Keratinocyte (primary cell): ENCODE results near the gene LAMA2. TPM values are rescaled to one million over a fixed set of nuclear protein-coding genes. Genes with fewer than 3 reads are reported as not detected.
A peak's percentile ranks its signal among the peaks of the same experiment; 100 is the strongest.

Experiments used
- DNase-seq: peaks from one replicate; pipeline ENCODE4 v3.0.0-alpha.2; 2011; ENCODE audit warnings: low read depth, missing footprints, low spot score
- FAIRE-seq: peaks from 2 replicates; lab custom pipeline; 2011; peaks lifted over from hg19 to GRCh38; lab: Jason Lieb, UNC
- H2AFZ ChIP-seq: 2 replicates; pipeline ENCODE4 v1.6.0; 2012; ENCODE audit warnings: low read length, control low read depth, inconsistent platforms; ENCODE audit not compliant: control insufficient read depth
- H3K27ac ChIP-seq: 2 replicates; pipeline ENCODE4 v1.5.1; 2011; ENCODE audit warnings: low read length; ENCODE audit not compliant: control insufficient read depth, insufficient read depth
- H3K27me3 ChIP-seq: 3 replicates; pipeline ENCODE4 v1.6.0; 2011; ENCODE audit warnings: low read length; ENCODE audit not compliant: control insufficient read depth, insufficient read depth; ENCODE audit errors: extremely low read depth
- H3K36me3 ChIP-seq, 2 experiments: 2 replicates in 1 of 2; 3 replicates in 1 of 2; pipeline ENCODE4 v1.5.1; 2011; ENCODE audit warnings: low read length in 2 of 2, mild to moderate bottlenecking in 1 of 2; ENCODE audit not compliant: control insufficient read depth in 2 of 2, insufficient read depth in 2 of 2; ENCODE audit errors: extremely low read depth in 1 of 2
- H3K4me1 ChIP-seq: 3 replicates; pipeline ENCODE4 v1.5.1; 2011; ENCODE audit warnings: low read length; ENCODE audit not compliant: control insufficient read depth, insufficient read depth; ENCODE audit errors: extremely low read depth
- H3K4me2 ChIP-seq: 3 replicates; pipeline ENCODE4 v1.6.0; 2011; ENCODE audit warnings: low read depth, low read length; ENCODE audit not compliant: control insufficient read depth, insufficient read depth; ENCODE audit errors: extremely low read depth
- H3K4me3 ChIP-seq, 3 experiments: fragments of 200-600 bp in 1 of 3; sonication (generic) in 1 of 3; 2 replicates in 2 of 3; 3 replicates in 1 of 3; pipeline ENCODE4 v1.5.1; 2011 to 2016; ENCODE audit warnings: low read length in 3 of 3, mild to moderate bottlenecking in 3 of 3, control low read depth in 2 of 3, inconsistent platforms in 1 of 3, low read depth in 1 of 3, mixed read lengths in 1 of 3, mixed run types in 1 of 3, moderate library complexity in 1 of 3; ENCODE audit not compliant: control insufficient read depth in 2 of 3, insufficient read depth in 2 of 3; ENCODE audit errors: extremely low read depth in 1 of 3
- H3K79me2 ChIP-seq: 2 replicates; pipeline ENCODE4 v1.6.0; 2012; ENCODE audit warnings: low read length; ENCODE audit not compliant: control insufficient read depth, insufficient read depth
- H3K9ac ChIP-seq: 3 replicates; pipeline ENCODE4 v1.6.0; 2011; ENCODE audit warnings: low read length; ENCODE audit not compliant: control insufficient read depth, insufficient read depth; ENCODE audit errors: extremely low read depth
- H3K9me1 ChIP-seq: 3 replicates; pipeline ENCODE4 v1.6.0; 2011; ENCODE audit warnings: low read length; ENCODE audit not compliant: control insufficient read depth, insufficient read depth; ENCODE audit errors: extremely low read depth
- H3K9me3 ChIP-seq: 2 replicates; pipeline ENCODE4 v1.5.1; 2012; ENCODE audit warnings: low read depth, low read length; ENCODE audit not compliant: control insufficient read depth
- H4K20me1 ChIP-seq: 3 replicates; pipeline ENCODE4 v1.6.0; 2011; ENCODE audit warnings: low read length; ENCODE audit not compliant: control insufficient read depth, insufficient read depth; ENCODE audit errors: extremely low read depth
- EZH2 ChIP-seq: IDR thresholded peaks from one replicate; pipeline ENCODE4 v1.6.1; 2012; ENCODE audit warnings: inconsistent platforms, mild to moderate bottlenecking, low read length, moderate library complexity
- dilution Hi-C: fragments of 300-500 bp; cut with MboI; formaldehyde crosslinking; loops from one replicate; pipeline ENCODE4 v1.7.0; 2020; ENCODE audit warnings: low sequenced_read_pairs; ENCODE audit not compliant: extremely low pct_ligation_motif_present
- polyA minus RNA-seq, 3 experiments: library from RNA; depleted of rRNA, polyadenylated mRNA; stranded (reverse); fragments of >200 nt; gene quantifications; 1 replicate in 1 of 3; 2 replicates in 1 of 3; 3 replicates in 1 of 3; pipeline ENCODE4 v1.2.3, GENCODE V29; 2011
- polyA plus RNA-seq, 5 experiments: library from polyadenylated mRNA; depleted of rRNA in 3 of 5; stranded (reverse) in 3 of 5; stranded (forward) in 1 of 5; unstranded in 1 of 5; fragments of >200 nt; gene quantifications; 1 replicate in 1 of 5; 2 replicates in 3 of 5; 3 replicates in 1 of 5; pipeline versions ENCODE4 v1.2.1 to v1.2.3, GENCODE V29; 2011 to 2012; ENCODE audit warnings: missing spikeins in 2 of 5, low read depth in 1 of 5, low replicate concordance in 1 of 5
- TF ChIP-seq, protein P1 (sequence below), 3 experiments: IDR thresholded peaks in 1 of 3; conservative IDR thresholded peaks in 1 of 3; optimal IDR thresholded peaks in 1 of 3; 2 replicates in 2 of 3; 3 replicates in 1 of 3; pipeline versions ENCODE3 to v1.5.1; 2011; ENCODE audit warnings: low read length in 3 of 3, mild to moderate bottlenecking in 3 of 3, moderate library complexity in 2 of 3, control low read depth in 1 of 3, inconsistent platforms in 1 of 3; ENCODE audit not compliant: insufficient read depth in 2 of 3; ENCODE audit errors: extremely low read depth in 1 of 3

LAMA2 gene, protein sequence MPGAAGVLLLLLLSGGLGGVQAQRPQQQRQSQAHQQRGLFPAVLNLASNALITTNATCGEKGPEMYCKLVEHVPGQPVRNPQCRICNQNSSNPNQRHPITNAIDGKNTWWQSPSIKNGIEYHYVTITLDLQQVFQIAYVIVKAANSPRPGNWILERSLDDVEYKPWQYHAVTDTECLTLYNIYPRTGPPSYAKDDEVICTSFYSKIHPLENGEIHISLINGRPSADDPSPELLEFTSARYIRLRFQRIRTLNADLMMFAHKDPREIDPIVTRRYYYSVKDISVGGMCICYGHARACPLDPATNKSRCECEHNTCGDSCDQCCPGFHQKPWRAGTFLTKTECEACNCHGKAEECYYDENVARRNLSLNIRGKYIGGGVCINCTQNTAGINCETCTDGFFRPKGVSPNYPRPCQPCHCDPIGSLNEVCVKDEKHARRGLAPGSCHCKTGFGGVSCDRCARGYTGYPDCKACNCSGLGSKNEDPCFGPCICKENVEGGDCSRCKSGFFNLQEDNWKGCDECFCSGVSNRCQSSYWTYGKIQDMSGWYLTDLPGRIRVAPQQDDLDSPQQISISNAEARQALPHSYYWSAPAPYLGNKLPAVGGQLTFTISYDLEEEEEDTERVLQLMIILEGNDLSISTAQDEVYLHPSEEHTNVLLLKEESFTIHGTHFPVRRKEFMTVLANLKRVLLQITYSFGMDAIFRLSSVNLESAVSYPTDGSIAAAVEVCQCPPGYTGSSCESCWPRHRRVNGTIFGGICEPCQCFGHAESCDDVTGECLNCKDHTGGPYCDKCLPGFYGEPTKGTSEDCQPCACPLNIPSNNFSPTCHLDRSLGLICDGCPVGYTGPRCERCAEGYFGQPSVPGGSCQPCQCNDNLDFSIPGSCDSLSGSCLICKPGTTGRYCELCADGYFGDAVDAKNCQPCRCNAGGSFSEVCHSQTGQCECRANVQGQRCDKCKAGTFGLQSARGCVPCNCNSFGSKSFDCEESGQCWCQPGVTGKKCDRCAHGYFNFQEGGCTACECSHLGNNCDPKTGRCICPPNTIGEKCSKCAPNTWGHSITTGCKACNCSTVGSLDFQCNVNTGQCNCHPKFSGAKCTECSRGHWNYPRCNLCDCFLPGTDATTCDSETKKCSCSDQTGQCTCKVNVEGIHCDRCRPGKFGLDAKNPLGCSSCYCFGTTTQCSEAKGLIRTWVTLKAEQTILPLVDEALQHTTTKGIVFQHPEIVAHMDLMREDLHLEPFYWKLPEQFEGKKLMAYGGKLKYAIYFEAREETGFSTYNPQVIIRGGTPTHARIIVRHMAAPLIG (N-terminal part only)
- 0.52 to 1.4 TPM (median 1.2 TPM) in 3 replicates for polyA plus RNA-seq
- polyA plus RNA-seq (2011; ENCODE audit: low read depth): 0.19 TPM
- 0.62 and 1.2 TPM in 2 replicates for polyA plus RNA-seq (2011; cell fraction: cytosol; rRNA removed)
- 1.2 and 1.5 TPM in 2 replicates for polyA plus RNA-seq (2011; cell fraction: nucleus; rRNA removed)
- polyA plus RNA-seq (2012; ENCODE audit: low replicate concordance): 0.79 TPM in 2 replicates
- 0.32 to 0.43 TPM (median 0.33 TPM) in 3 replicates for polyA minus RNA-seq
- 1.5 TPM for polyA minus RNA-seq (2011; cell fraction: cytosol; rRNA and poly(A)+ RNA removed)
- 0.21 and 1.2 TPM in 2 replicates for polyA minus RNA-seq (2011; cell fraction: nucleus; rRNA and poly(A)+ RNA removed)

DNA sequence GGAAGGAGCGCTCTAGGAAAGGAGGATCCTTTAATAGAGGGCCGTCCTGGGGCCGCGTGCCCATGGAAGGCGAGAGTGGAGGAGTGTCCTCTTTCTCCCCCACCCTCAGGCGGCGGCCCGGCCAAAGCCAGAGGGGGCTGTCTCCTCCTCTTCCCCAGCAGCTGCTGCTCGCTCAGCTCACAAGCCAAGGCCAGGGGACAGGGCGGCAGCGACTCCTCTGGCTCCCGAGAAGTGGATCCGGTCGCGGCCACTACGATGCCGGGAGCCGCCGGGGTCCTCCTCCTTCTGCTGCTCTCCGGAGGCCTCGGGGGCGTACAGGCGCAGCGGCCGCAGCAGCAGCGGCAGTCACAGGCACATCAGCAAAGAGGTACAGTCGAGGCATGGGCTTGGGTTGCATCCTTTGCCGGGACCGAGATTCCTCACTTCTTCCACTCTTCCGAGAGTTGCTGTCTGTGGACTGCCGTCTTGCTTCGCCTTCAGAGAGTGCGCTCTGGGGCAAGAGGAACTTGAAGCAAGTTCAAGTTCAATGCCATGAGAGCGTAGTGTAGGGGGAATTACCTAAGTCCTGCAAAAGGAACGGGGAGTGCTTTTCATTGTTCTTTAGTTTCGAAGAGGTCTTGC, at the start of gene LAMA2:
LAMA2 (plus strand) TSS at position 148 of the 621 bp plus-strand sequence; CDS start at position 256, 108 bp downstream.
- peak within 1 kb of the TSS; percentile 0 to 64 (median 21) for H3K4me3 ChIP-seq
- no peaks in the 10 kb centered on the region for H3K9me3 ChIP-seq
- peak within 1 kb of the TSS; percentile 2 for H3K9ac ChIP-seq
- dilution Hi-C loops: no loop called here
- H2AFZ ChIP-seq: peak within 1 kb of the TSS; percentile 94
- FAIRE-seq (no peak), DNase-seq (no peak)
- H3K27ac ChIP-seq: no peak within 1 kb of the TSS
- H3K4me2 ChIP-seq: peak within 1 kb of the TSS; percentile 84
- H3K36me3 ChIP-seq: no peaks in the 10 kb centered on the region
- TF ChIP-seq, protein P1, sequence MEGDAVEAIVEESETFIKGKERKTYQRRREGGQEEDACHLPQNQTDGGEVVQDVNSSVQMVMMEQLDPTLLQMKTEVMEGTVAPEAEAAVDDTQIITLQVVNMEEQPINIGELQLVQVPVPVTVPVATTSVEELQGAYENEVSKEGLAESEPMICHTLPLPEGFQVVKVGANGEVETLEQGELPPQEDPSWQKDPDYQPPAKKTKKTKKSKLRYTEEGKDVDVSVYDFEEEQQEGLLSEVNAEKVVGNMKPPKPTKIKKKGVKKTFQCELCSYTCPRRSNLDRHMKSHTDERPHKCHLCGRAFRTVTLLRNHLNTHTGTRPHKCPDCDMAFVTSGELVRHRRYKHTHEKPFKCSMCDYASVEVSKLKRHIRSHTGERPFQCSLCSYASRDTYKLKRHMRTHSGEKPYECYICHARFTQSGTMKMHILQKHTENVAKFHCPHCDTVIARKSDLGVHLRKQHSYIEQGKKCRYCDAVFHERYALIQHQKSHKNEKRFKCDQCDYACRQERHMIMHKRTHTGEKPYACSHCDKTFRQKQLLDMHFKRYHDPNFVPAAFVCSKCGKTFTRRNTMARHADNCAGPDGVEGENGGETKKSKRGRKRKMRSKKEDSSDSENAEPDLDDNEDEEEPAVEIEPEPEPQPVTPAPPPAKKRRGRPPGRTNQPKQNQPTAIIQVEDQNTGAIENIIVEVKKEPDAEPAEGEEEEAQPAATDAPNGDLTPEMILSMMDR (optimal IDR thresholded peaks at IDR 0.05 in 1 of 3, IDR thresholded peaks at IDR 0.05 in 1 of 3, conservative IDR thresholded peaks at IDR 0.05 in 1 of 3; ENCODE audit: extremely low read depth in 1 of 3, insufficient read depth in 2 of 3, low read length in 3 of 3): no peak
- TF ChIP-seq EZH2: peak; percentile 65
- no peaks in the 10 kb centered on the region for H3K79me2 ChIP-seq
- no peaks in the 10 kb centered on the region for H3K9me1 ChIP-seq
- peaks cover 8% of the 10 kb centered on the region for H3K27me3 ChIP-seq
- no peaks in the 10 kb centered on the region for H4K20me1 ChIP-seq
- peaks cover 6% of the 10 kb centered on the region for H3K4me1 ChIP-seq

DNA sequence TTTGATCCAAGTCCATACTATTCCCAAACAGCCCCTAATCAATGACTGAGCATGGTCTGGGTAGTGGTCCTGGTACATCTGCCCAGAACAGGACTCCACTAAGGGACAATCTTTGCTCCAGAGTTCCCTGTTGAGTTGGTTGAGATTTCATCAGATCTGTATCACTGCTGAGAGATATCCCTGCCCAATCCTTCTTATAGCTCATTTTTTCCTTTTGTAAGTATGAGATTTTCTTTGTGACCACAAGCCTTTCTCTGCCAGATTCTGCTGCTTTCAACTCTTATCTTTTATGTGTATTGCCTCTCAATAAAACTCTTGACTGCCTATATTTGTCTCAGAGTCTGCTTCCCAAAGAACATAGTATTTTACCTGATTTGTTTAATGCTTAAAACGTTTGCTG, 46.2 kb upstream of the LAMA2 start:
- H3K79me2 ChIP-seq: no peaks in the 10 kb centered on the region
- H3K4me3 ChIP-seq: no peak overlapping the region
- no peak overlapping the region for H3K4me2 ChIP-seq
- H3K27ac ChIP-seq: no peak overlapping the region
- no peaks in the 10 kb centered on the region for H4K20me1 ChIP-seq
- no peaks in the 10 kb centered on the region for H3K9me3 ChIP-seq
- no peaks in the 10 kb centered on the region for H3K9me1 ChIP-seq
- FAIRE-seq: no peak
- no peaks in the 10 kb centered on the region for H3K4me1 ChIP-seq
- DNase-seq: no peak
- dilution Hi-C loops: no loop called here
- no peak overlapping the region for H2AFZ ChIP-seq
- no peaks in the 10 kb centered on the region for H3K36me3 ChIP-seq
- no peaks in the 10 kb centered on the region for H3K27me3 ChIP-seq
- TF ChIP-seq EZH2: no peak
- TF ChIP-seq, protein P1 (optimal IDR thresholded peaks at IDR 0.05 in 1 of 3, IDR thresholded peaks at IDR 0.05 in 1 of 3, conservative IDR thresholded peaks at IDR 0.05 in 1 of 3; ENCODE audit: extremely low read depth in 1 of 3, insufficient read depth in 2 of 3, low read length in 3 of 3): no peak
- H3K9ac ChIP-seq: no peak overlapping the region
